ENCODE measurements around the gene PAK2. TPM values are rescaled to one million over a fixed set of nuclear protein-coding genes. Genes with fewer than 3 reads are reported as not detected.

The PAK2 gene
- total RNA-seq, 1 donor from 2014 or later, result 41.3 TPM

DNA sequence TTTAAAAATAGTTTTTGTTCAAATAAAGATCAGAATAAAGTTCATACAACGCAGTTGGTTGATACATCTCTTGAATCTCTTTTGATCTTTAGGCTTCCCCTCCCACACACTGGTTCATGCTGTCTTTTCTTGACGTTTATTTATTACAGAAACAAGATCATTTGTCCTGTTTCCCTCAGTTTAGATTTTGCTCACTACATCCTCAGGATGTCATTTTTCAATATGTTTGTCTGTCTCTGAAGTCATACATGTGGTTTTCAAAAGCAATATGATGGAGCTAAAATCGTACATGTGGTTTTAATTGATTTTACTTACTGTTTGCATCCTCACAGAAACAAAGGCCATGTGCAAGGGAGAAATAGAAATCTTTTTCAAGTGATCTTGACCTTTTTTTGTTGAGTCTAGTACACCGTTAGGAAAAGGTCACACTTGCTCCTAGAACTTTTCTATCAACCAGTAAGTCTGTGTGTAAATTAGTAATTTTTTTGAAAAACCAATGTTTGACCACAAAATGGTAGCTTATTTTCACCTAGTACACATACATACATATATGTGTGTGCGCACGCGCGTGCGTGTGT is 64.3 kb downstream of the PAK2 start:
- Histone ChIP-seq H3K9me3 (no peaks in the 10 kb centered on the region), H3K4me3 (no peak overlapping the region), H3K27me3 (no peaks in the 10 kb centered on the region), H3K36me3 (peaks cover 0 to 52% of the 10 kb centered on the region in 2 donors), H3K4me1 (no peaks in the 10 kb centered on the region), H3K27ac (no peak overlapping the region)
- no peak for DNase-seq (ENCODE audit: extremely low spot score in 2 of 2)
- TF ChIP-seq POLR2A (IDR thresholded peaks at IDR 0.05) (no peak), POLR2AphosphoS5 (IDR thresholded peaks at IDR 0.05; ENCODE audit: insufficient read depth in 1 of 2, low read depth in 1 of 2) (no peak)
- intact Hi-C loops (cut with DNase I), result no loop called here

DNA sequence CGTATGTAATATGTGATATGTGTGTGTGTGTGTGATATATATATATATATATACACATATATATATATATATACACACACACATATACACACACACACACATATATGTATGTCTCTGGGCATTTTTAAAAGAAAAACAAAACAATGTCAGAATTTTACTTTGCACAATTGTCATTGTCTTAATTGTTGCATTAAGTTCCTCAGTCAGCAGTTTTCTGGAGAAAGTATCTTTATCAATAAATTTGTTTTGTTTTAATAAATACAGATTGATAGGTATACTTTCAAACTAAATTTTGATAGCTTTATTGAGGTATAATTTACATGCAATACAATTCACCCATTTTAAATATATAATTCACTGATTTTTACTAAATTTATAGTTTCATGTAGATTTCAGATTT is 65.1 kb downstream of the PAK2 start:
- H3K4me3 ChIP-seq, result no peak overlapping the region
- H3K36me3 ChIP-seq, result peaks cover 0 to 58% of the 10 kb centered on the region in 2 donors
- intact Hi-C loops (cut with DNase I), result no loop called here
- no peak for DNase-seq (ENCODE audit: extremely low spot score in 2 of 2)
- H3K9me3 ChIP-seq, result no peaks in the 10 kb centered on the region
- TF ChIP-seq POLR2A (IDR thresholded peaks at IDR 0.05) (no peak), POLR2AphosphoS5 (IDR thresholded peaks at IDR 0.05; ENCODE audit: insufficient read depth in 1 of 2, low read depth in 1 of 2) (no peak)
- TF ChIP-seq, protein P1, sequence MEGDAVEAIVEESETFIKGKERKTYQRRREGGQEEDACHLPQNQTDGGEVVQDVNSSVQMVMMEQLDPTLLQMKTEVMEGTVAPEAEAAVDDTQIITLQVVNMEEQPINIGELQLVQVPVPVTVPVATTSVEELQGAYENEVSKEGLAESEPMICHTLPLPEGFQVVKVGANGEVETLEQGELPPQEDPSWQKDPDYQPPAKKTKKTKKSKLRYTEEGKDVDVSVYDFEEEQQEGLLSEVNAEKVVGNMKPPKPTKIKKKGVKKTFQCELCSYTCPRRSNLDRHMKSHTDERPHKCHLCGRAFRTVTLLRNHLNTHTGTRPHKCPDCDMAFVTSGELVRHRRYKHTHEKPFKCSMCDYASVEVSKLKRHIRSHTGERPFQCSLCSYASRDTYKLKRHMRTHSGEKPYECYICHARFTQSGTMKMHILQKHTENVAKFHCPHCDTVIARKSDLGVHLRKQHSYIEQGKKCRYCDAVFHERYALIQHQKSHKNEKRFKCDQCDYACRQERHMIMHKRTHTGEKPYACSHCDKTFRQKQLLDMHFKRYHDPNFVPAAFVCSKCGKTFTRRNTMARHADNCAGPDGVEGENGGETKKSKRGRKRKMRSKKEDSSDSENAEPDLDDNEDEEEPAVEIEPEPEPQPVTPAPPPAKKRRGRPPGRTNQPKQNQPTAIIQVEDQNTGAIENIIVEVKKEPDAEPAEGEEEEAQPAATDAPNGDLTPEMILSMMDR (IDR thresholded peaks at IDR 0.05), result no peak
- H3K27ac ChIP-seq, result no peak overlapping the region
- H3K4me1 ChIP-seq, result no peaks in the 10 kb centered on the region
- no peaks in the 10 kb centered on the region for H3K27me3 ChIP-seq

DNA sequence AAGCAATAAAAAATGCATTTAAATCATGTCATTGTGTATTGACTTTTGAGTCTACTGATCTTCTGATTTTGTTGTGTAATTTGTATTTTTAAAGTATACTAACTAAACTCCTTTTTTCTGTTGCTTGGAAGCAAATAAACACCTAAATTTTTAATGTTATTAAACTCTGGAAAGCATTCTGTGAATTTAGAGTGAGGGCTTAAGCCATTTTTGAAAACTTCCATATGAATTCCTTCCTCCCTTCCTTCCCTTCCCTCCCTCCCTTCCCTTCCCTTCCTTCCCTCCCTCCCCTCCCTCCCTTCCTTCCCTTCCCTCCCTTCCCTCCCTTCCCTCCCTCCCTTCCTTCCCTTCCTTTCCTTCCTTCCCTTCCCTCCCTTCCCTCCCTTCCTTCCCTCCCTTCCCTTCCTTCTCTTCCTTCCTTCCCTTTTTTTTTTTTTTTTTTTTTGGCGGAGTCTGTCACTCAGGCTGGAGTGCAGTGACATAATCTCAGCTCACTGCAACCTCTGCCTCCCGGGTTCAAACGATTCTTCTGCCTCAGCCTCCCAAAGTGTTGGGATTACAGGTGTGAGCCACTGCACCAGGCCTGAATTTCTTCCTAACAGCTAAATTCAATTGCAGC is 71.4 kb downstream of the PAK2 start:
- no peaks in the 10 kb centered on the region for H3K9me3 ChIP-seq
- no peaks in the 10 kb centered on the region for H3K4me1 ChIP-seq
- no peak overlapping the region for H3K27ac ChIP-seq
- no peak overlapping the region for H3K4me3 ChIP-seq
- no peaks in the 10 kb centered on the region for H3K27me3 ChIP-seq
- DNase-seq (ENCODE audit: extremely low spot score in 2 of 2), result no peak
- TF ChIP-seq POLR2AphosphoS5 (IDR thresholded peaks at IDR 0.05; ENCODE audit: insufficient read depth in 1 of 2, low read depth in 1 of 2), result no peak
- TF ChIP-seq POLR2A (IDR thresholded peaks at IDR 0.05), result no peak
- TF ChIP-seq, protein P1 (IDR thresholded peaks at IDR 0.05), result no peak
- intact Hi-C loops (cut with DNase I), result no loop called here
- peaks cover 0 to 69% of the 10 kb centered on the region in 2 donors for H3K36me3 ChIP-seq

DNA sequence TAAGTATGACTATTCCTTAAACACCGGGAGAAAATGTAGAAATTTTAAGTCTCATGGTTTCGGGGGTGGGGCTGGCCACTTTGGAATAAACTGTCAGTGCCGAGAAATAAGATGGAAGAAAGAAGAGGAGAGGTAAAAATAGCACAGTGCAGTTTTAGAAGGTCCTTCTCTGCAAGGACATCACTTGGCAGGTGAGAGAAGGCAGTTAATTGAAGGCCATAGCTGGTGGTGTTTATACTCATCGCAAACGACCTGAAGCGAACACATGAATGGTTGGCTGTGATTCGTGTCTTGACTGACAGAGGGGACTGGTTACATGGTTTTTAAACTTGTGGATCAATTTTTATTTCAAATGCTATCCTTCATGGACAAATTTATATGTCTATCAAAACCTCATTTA is 73.2 kb downstream of the PAK2 start:
- Histone ChIP-seq H3K27me3 (no peaks in the 10 kb centered on the region), H3K4me1 (no peaks in the 10 kb centered on the region), H3K9me3 (no peaks in the 10 kb centered on the region), H3K27ac (no peak overlapping the region), H3K4me3 (no peak overlapping the region), H3K36me3 (peaks cover 0 to 54% of the 10 kb centered on the region in 2 donors)
- no peak for DNase-seq (ENCODE audit: extremely low spot score in 2 of 2)
- TF ChIP-seq POLR2AphosphoS5 (IDR thresholded peaks at IDR 0.05; ENCODE audit: insufficient read depth in 1 of 2, low read depth in 1 of 2) (no peak), POLR2A (IDR thresholded peaks at IDR 0.05) (no peak)
- TF ChIP-seq, protein P1 (IDR thresholded peaks at IDR 0.05), result no peak
- intact Hi-C loops (cut with DNase I), result no loop called here

DNA sequence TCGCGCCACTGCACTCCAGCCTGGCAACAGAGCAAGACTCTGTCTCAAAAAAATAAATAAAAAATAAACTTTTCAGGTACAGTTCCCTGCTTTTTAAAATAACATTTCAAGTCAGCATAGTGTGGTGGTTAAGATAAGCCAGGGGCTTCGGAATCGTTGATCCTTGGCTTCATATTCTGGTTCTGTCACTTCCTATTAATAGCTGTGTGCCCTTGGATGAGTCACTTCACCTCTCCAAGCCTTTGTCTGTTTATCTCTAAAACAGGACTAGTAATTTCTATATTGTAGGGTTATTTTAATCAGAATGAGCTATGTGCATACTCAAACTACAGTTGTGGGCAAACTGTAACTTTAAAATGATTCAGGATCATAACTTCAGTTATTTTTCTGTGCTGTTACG is 74.2 kb downstream of the PAK2 start:
- Histone ChIP-seq H3K27ac (no peak overlapping the region), H3K27me3 (no peaks in the 10 kb centered on the region), H3K9me3 (no peaks in the 10 kb centered on the region), H3K36me3 (peaks cover 0 to 54% of the 10 kb centered on the region in 2 donors), H3K4me1 (no peaks in the 10 kb centered on the region), H3K4me3 (no peak overlapping the region)
- no peak for TF ChIP-seq POLR2AphosphoS5 (IDR thresholded peaks at IDR 0.05; ENCODE audit: insufficient read depth in 1 of 2, low read depth in 1 of 2)
- TF ChIP-seq, protein P1 (IDR thresholded peaks at IDR 0.05), result no peak
- no peak for TF ChIP-seq POLR2A (IDR thresholded peaks at IDR 0.05)
- intact Hi-C loops (cut with DNase I), result no loop called here
- DNase-seq (ENCODE audit: extremely low spot score in 2 of 2), result no peak

All from vagina (tissue), 2 donors.